Activated CD8-positive, alpha-beta memory T cell treated with anti-CD3 and anti-CD28 coated beads, Interleukin-2, amount 50 U/mL, for 1 hour (primary cell): ENCODE results near the gene ENTR1.

Experiments
- DNase-seq: peaks from one replicate; pipeline ENCODE4 v3.0.0-alpha.2; 2020; ENCODE audit errors: extremely low read depth

ENTR1 gene

DNA sequence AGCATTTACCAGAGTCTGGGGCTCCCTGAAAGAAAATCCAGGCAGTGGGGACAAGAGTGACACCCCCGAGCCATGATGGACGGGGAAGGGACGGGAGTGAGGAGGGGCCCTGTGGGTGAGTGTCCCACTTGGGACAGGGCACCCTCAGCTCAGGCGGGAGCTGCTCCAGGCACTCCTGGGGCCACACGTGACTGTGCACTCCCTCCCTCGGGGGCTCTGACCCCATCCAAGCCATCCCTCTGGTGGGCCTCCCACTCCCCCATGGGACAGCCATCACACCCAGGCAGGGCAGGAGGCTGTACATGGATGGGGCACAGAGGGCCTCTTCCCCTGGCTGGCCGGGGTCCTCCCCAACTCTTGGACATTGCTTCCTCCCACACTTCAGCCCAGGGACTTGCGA lies 34.0 kb downstream of the ENTR1 start:
- DNase-seq = no peak

DNA sequence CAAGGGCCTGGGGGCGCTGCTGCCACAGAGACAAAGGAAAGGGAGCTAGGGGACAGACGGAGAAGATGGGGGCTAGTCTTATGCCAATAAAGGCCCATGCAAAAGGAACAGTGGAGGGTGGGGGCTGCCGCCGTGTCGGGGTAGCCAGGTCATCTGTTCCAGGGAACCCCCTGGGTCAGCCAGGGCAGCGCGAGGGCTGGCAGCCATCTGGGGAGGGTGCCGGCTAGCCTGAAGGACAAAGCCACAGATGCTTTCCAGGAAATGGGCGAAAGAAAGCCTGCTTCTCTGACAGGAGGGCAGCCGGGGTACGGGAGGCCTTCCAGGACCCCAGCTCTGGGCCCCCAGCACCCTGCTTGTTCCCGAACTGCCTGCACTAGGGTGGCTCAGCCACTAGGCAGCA lies 35.3 kb downstream of the ENTR1 start:
- DNase-seq = no peak

DNA sequence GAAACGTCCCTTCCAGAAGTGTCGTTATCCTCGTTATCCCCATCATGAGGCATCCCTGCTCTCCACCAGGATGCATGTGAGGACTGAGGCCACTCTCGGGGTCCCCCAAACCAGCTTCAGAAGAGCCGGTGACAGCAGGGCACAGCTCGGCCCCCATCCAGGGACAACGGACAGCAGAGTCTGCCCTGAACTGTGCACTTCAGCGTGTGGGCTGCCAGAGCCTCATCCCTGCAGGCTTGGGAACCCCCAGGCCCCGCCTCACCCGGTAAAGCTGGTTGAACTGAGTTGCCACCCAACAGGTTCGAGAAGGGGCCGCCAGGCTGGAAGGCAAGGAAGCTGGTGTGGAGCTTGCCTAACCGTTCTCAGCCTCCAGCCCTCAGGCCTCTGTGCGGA lies 36.2 kb downstream of the ENTR1 start:
- no peak for DNase-seq

DNA sequence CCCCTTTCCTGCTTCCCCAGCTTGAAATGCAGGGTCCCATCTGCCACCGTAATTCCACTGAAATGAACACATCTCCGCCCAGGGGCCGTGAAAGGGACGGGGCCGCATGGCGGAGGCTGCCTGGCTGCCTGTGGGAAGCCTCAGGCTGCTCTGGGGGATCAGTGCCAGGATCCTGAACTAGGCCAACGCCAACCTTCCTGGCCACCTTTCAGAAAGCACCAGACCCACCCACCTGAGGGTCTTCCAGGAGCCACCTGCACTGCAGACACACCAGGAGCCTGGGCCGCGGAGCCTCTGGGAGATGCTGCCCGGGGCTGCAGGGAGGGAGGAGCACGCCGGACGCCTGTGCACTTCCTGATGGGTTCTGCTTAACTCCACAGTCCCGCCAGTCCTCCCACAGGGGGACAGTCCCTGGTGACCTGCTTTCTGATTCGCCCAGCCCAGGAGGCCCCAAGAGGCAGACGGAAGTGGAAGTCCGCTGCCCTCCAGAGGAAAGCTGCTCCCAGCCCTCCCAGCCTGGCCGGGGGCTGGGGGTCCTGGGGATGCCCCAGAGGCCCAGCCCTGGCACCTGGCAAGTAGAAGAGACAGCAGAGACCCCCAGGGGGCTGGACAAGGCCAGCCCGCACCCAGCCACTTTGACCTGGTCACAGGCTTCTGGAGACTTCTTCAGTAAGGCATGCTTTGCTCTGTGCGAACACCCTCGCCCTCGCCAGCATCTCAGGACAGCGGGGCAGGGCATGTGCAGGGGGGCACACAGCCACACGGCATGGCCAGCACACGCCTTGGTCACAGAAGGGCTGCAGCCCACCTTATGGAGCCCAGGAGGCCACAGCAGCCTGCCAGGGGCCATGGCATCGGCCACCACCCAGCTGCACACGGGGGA lies 36.9 kb downstream of the ENTR1 start, which contains the start of gene CARD9:
TSS of gene CARD9 (minus strand) at position 370 of the 883 bp plus-strand sequence. CDS start 1,591 bp downstream, outside the sequence.
- DNase-seq = no peak

DNA sequence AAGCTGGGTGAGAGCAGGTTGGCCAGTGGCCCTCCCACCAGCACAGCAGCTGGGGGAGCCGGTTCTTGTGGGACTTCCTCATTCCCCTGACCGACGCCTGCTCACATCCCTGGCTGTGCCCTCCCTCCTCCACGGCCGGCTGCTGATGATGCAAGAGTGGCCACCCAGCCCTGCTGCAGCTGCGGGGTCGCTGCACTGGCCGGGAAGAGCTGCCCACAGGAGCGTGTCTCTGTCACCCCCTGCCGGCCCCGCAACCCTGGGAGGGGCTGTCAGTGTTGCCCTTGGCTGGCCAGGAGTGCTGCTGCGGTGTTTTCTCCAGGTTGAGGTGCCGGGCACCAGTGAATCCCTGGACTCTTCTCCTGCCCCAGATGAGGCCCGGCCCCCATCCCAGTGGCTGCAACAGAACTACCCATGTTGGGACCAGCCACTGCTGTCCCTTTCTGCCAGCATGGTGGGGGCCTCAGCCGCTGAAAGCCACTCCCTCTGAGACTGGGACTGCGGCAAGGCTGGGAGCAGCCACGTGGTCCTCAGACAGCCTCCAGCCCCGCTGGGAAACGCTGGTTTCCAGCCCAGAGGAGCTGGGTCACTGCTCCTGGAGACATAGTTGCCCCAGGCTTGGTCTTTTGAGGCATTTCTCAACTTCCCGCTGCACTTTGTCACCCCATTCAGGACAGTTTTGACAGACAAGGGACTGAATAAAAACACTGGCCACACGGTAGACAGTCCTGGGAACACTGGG lies 37.7 kb downstream of the ENTR1 start:
- DNase-seq = no peak

DNA sequence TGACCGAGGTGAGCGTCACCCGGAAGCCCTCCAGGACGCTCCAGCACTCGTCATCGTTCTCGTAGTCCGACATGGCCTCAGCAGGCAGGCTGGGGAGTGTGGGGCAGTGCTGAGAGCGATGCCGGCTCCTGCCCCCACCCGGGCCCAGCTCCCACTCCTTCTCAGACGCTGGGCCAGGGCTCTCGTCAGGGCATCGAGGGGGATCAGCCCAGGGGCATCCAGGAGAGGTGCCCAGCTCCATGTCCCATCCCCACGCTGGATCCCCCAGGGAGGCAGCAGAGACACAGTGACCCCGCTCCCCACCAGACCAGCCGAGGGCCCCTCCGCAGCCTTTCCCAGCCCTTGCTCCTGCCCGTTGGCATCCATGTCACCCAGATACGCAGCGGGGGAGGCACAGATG lies 38.4 kb downstream of the ENTR1 start:
- no peak for DNase-seq

DNA sequence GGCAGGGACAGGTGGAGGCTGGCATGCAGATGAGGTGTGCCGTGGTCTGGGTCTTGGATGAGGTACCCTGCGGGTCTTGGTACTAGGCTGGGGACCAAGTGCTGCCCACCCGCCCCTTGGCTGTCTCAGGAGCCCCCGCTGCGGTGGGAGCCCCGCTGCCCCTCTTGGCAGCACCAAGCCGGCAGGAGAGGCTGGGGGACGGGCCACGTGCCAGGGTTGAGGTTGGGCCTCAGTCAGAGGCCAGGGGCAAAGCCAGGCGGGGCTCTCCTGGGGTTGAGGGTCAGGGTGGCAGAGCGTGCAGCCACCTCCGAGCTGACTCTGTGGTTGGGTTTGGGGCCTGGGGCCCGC lies 38.9 kb downstream of the ENTR1 start:
- no peak for DNase-seq

DNA sequence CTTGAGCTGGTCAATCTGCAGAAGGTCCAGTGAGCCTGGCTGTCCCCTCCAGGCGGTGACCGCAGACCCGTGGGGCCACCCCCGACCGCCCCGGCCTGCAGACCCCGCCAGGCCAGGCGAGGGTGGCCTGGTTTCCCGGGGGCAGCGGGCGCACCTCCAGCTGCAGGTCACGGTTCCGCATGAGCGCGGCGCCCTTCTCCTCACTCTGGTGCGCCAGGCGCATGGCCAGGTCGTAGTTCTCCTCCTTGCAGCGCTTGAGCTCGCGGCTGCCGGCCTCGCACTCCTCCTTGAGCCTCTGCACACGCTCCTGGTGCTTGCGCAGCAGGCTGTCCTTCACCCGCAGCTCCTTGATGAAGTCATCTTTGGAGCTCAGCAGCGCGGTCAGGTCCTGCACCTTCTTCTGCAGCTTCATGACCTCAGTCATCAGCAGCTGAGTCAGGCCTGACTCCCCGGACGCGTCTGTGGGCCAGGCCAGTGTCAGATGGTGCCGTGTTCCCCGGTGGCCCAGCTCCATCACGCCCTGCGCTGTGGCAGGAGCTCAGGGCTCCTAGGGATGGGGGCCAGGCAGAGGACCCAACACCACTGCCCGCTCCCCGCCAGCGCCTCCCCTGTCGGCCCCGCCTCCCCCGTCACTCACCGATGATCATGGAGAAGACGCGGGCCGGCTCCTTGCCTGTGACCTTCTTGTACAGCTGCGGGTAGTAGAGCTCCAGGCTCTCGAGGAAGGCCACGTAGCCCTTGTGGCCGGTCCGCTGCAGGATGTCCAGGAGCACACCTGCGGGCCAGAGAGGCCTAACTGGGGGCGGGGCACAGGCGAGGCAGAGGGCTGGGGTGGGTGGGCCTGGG lies 39.5 kb downstream of the ENTR1 start:
- no peak for DNase-seq

DNA sequence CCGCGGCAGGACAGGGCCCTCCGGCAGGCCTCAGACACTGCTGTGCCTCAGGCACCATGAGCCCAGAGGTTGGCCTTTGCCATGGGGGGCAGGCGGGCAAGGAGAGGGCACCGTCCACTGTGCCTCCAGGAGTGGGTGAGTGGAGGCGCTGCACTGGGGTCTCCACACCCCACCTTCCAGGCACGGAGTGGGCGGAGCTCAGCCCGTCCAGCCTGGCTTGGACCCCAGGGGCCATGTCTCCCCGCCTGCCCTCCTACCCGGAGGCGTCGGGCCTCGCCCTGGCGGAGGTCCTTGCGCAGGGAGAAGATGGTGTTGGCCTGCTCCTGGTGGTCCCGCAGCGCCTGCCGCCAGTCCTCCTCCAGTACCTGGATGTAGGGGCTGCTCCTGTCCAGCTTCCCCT lies 40.4 kb downstream of the ENTR1 start:
- DNase-seq = no peak

DNA sequence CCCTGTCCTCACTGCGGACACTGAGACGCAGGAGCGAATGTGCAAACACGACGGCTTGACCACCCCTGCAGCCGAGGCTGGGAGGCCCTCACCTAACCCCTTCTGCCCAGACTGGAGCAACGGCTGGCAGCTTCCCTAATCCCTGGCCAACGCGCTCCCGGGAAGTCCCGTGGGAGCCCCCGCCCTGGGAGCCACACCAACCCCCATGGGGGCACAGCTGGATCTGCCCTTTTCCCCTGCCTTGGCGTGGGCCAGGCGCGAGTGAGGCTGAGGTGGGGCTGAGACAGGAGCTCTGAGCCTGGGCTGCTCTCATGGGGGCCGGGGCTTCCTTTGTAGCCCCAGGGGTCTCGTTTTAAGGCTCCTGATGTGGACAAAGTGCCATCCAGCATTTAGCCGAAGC lies 42.2 kb downstream of the ENTR1 start:
- no peak for DNase-seq

DNA sequence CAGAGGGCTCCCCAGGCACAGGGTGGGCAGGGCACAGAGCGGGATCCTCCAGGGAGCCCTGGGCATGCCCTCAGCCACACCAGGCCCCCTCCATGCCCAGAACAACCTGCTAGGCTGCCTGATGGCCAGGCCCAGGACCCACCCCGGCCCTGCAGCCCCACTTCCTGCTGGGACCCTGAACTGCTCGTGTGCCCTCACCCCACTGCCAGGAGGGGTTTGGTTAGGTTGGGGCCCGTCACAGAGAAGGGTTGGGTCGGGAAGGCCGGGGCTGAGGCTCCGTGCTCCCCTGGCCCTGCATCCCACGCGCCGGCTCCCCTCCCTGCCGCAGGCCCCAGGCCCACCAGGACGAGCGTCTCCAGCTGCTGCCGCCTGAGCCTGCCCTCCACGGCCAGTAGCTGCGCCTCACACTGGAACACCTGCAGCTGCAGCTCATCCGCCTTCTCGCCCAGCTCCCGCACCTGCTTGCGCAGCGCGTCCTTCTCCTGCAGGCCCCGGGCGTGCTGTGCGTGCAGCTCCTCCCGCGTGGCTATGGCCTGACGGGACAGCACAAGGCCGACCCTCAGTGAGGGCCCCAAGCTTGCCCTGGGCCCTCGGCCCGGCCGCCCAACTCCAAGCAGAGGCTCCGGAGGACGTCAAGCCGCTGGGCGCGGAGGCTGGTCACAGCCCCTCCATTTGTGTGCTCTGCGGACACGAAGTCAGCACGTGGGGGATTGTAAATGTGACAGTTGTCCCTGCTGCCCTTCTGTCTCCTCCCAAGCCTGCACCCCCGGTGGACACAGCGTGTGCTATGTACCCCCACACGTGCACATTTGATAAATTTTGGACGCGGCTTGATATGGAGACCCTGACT lies 42.9 kb downstream of the ENTR1 start:
- no peak for DNase-seq

DNA sequence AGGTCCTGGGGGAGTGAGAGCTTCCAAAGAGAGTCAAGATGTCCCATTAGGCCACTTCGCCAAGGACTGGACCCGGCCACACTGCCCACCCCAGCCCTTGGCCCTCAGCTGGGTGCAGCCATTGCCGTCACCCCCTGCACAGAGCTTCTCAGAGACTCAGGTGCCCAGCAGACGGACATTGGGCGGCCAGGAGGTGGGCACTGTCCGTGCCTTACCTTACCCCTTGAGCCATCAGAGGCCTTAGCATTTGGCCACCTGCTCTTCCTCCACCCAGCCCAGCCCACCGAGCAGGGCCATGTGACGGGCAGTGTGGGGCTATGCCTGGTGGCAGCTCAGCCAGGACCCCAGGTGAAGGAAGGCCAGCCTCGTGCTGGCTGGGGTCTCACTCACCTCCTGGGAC lies 43.6 kb downstream of the ENTR1 start:
- no peak for DNase-seq

DNA sequence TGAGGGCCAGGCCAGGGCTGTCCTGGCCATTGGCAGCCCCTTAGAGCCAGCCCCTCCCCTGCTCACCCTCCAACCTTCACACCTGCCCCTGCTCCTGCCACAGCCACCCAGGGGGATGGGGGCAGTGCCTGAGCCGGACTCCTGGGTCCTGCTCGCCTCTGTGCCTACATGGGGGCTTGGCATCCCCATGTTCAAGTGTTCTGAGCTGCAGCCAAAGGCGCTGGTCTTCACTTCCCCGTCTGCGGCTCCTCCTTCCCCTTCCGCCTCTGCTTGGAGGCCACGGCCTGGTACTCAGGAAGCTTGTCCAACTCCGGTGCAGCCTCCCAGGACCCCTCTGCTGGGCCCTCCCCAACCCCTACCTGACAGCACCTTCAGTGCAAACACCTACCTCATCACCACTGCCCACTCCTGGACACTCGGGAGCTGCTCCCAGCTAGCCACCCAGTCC lies 44.6 kb downstream of the ENTR1 start:
- DNase-seq = no peak

DNA sequence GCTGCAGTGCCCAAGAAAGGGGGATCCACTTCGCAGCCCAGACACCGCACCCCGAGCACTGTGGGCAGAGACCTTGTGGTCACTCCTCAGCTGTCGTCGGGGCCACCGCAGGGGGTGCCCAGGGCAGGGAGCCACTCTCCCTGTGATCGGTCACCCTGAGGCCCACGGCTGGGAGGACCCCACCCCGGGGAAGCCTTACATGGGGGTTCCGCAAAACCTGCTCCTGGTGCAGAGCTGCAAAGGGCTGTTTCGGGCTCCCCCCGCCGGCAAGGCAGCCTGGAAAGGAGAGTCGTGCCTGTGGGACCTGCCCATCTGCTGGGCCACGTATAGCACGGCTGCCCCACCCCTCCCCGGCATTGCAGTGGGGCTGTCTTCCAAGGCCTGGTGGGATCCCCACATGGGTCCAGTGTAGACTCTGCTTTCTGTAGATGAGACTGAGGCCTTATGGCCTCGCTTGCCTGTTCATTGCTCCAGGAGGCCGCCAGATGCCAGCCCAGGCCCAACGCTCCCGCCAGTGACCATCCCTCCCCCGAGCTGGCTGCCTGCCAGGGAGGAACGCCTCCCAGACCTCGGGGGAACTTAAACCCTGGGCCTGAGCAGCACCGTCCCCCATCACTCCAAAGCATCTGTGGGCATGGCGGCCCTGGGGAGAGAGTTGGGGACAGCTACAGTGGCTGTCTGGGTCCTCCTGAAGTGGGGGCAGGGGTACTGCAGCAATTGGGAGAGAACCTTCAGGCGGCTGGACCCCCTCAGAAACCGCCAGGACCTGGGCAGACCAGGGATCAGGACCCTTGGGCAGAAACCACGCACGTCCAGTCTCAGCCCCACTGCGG lies 45.3 kb downstream of the ENTR1 start:
- DNase-seq = no peak

DNA sequence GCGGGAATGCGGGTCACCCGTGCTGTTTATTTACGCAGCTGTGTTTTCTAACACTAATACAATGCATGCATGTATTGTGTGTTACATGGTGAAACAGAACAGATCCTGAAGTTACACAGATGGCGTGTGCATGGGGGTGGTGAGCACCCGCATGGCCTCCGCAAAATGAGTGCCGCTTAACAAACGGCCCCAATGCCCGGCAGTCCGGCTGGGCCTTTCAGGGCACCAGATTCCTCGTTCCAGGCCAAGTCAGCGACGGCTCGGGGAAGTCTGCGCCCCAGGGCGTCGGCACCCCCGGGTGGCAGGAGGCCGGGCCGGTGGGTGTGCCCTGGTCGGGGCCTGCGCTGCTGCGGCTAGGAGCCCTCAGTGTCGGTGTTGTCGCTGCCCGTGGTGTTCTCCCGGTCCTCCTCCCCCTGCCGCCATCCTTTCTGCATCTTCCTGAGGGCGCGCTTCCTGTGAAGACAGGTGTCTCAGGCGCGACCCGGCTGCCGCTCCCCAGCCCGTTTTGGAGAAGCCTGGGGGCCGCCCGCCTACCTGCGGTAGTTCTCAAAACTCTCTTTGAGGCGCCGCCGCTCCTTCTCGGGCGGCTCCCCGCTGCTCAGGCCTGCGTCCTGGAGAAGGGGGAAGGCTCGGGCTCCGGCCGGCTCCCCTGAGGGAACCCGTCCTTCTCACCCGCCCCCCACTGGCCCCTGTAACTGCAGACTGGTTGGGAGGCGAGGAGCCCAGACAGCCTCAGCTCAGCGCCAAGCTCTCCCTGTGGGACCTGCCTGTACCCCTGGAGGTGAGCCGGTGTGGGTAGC lies 46.3 kb downstream of the ENTR1 start:
- DNase-seq = no peak

DNA sequence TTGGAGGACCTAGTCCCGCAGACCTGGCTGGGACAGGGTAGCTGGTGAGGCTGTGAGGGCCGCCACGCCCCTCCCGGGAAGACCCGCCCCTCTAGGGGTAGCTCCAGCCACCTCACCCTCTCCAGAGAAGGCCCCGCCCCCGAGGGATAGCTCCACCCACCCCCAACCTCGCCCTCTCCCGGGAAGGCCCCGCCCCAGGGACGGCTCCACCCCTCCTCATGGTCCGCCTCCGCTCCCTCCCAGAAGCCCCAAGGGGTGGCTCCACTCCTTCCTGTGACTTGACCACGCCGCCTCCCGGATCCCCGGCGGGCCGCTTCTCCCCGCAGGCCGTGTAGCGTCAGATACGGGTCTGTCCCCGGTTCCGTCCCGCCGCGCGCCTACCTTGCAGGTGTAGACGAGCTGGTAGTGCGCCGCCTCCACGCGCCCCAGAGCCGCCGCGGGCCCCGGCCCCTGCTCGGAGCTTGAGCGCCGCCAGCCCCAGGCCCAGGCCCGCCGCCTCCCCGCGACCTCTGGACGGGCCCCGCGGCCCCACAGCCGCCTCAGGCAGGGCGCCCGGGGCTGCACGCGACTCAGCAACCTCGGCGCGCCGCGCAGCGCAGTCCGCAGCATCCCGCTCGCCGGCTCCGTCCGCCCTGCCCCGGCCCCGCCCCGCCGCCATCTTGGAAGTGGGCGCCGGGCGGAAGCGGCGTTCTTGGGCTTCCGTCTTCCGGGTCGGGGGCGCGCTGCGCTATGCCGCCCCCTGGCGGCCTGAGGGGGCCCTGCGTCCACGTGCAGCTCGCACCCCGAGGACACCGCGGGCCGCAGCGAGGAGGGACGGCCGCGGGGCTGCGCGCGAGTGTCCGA lies 47.1 kb downstream of the ENTR1 start, which contains the start of gene DNLZ:
TSS of gene DNLZ (minus strand) at position 639 of the 843 bp plus-strand sequence. CDS start at position 609, 30 bp downstream.
- DNase-seq = peak; percentile 69

DNA sequence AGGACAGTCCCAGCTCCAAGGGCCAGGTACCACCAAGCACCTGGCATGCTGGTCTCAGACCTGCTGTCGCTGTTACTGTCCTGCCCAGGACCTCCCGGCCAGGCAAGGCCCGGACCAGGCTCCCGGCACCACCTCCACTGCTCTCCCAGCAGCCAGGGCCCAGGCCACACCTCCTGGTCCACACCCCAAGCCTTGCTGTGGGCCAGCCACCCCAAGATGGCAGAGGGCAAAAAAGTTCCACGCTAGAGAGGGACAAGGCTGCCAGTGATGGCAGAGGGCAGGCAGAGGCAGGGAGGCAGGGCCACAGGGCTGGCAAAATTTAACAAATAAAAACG lies 48.0 kb downstream of the ENTR1 start:
- no peak for DNase-seq

DNA sequence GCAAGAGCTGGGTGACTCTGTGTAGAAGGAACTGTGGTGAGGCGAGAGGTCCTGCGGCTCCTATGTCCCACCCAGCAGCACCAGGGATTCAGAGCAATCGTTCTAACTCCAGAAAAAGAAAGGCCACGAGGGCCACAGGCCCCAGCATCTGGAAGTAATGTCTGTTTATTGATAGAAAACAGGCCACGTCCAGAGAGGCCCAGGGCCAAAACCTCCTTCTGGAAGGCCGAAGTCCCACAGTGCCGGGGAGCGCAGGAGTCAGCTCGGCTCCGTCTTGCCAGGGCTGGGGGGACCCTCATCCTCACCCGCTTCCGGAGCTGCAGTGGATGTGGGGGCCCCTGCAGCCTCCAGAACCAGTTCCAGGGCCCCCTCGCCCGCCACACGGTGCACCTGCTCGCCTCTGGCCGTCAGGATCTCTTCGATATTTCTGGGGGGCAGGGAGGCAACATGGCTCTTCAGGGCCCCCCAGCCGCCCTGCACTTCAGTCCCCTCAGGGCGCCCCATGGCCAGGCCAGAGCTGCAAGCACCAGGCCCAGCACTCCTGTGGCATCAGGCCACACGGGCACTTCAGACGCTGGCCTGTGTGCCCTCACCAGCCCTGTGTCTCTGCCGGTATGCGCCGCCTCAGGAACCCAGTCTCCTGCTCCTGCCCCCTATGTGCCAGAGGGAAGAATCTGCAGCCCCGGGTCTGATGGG lies 48.5 kb downstream of the ENTR1 start:
- no peak for DNase-seq
